SK-N-SH (cell line): Measurements from ENCODE around the gene NTRK3. TPM values are rescaled to one million over a fixed set of nuclear protein-coding genes. Genes with fewer than 3 reads are reported as not detected.

Source experiments
- CTCF ChIA-PET: fragments of 300-600, 350-600 bp; formaldehyde crosslinking; extraction: SDS; loops from one replicate; lab custom pipeline; 2021; lab: Yijun Ruan, JAX
- POLR2A ChIA-PET: fragments of 350-600 bp; sonication (Branson Sonifier 250); formaldehyde crosslinking; extraction: SDS; loops from one replicate; lab custom pipeline; 2020; ENCODE audit warnings: antibody characterized with exemption, inconsistent platforms; lab: Yijun Ruan, JAX
- DNase-seq: peaks from one replicate; pipeline ENCODE4 v3.0.0; 2012
- H2AFZ ChIP-seq: fragments of 200-600 bp; sonication (generic); 2 replicates; pipeline ENCODE4 v1.8.1; 2016; ENCODE audit warnings: antibody characterized with exemption, mild to moderate bottlenecking, low read depth
- H3F3A ChIP-seq: fragments of 200-600 bp; sonication (generic); replicated peaks from 2 replicates; pipeline ENCODE3; 2016; ENCODE audit warnings: antibody characterized with exemption, mild to moderate bottlenecking; ENCODE audit not compliant: insufficient read depth
- H3K27ac ChIP-seq, 2 experiments: fragments of 200-500 bp in 1 of 2; fragments of 200-600 bp in 1 of 2; sonication (Bioruptor generic) in 1 of 2; sonication (generic), shearing (Covaris generic) in 1 of 2; 2 replicates each; pipeline versions ENCODE4 v1.5.1 to v1.6.1; 2014 to 2016; ENCODE audit warnings: low read depth in 2 of 2, inconsistent platforms in 1 of 2, low read length in 1 of 2, mild to moderate bottlenecking in 1 of 2, mixed read lengths in 1 of 2
- H3K27me3 ChIP-seq: fragments of 200-600 bp; sonication (generic), shearing (Covaris generic); 2 replicates; pipeline ENCODE4 v1.6.1; 2016; ENCODE audit warnings: mixed run types; ENCODE audit not compliant: insufficient read depth
- H3K36me3 ChIP-seq, 2 experiments: fragments of 200-500 bp in 1 of 2; fragments of 200-600 bp in 1 of 2; sonication (Bioruptor generic) in 1 of 2; sonication (generic) in 1 of 2; replicated peaks in 1 of 2; 2 replicates each; pipeline versions ENCODE3 to v1.5.1; 2014 to 2016; ENCODE audit warnings: low read length in 1 of 2, mild to moderate bottlenecking in 1 of 2; ENCODE audit not compliant: insufficient read depth in 2 of 2, control insufficient read depth in 1 of 2
- H3K4me1 ChIP-seq, 2 experiments: fragments of 200-500 bp in 1 of 2; fragments of 200-600 bp in 1 of 2; sonication (Bioruptor generic) in 1 of 2; sonication (generic), shearing (Covaris generic) in 1 of 2; 2 replicates each; pipeline versions ENCODE4 v1.5.1 to v1.6.1; 2014 to 2016; ENCODE audit warnings: low read depth in 1 of 2, low read length in 1 of 2, mixed run types in 1 of 2; ENCODE audit not compliant: insufficient read depth in 2 of 2, control insufficient read depth in 1 of 2
- H3K4me2 ChIP-seq: fragments of 200-600 bp; sonication (generic), shearing (Covaris generic); 2 replicates; pipeline ENCODE4 v1.6.1; 2017; ENCODE audit warnings: mixed run types
- H3K4me3 ChIP-seq, 2 experiments: fragments of 200-500 bp in 1 of 2; fragments of 200-600 bp in 1 of 2; sonication (Bioruptor generic) in 1 of 2; sonication (generic), shearing (Covaris generic) in 1 of 2; 2 replicates each; pipeline versions ENCODE4 v1.5.1 to v1.8.1; 2014 to 2016; ENCODE audit warnings: low read depth in 2 of 2, inconsistent platforms in 1 of 2, low read length in 1 of 2, mild to moderate bottlenecking in 1 of 2, mixed read lengths in 1 of 2, moderate library complexity in 1 of 2
- H3K79me2 ChIP-seq: fragments of 200-600 bp; sonication (generic); 2 replicates; pipeline ENCODE4 v1.8.1; 2017; ENCODE audit warnings: mild to moderate bottlenecking; ENCODE audit not compliant: insufficient read depth
- H3K9ac ChIP-seq: fragments of 200-600 bp; sonication (generic); 2 replicates; pipeline ENCODE4 v1.6.1; 2017; ENCODE audit warnings: mixed run types
- H3K9me2 ChIP-seq: fragments of 200-600 bp; sonication (generic); 2 replicates; pipeline ENCODE4 v1.6.1; 2017; ENCODE audit warnings: mixed run types
- H3K9me3 ChIP-seq: fragments of 200-600 bp; sonication (generic); 2 replicates; pipeline ENCODE4 v1.6.1; 2017; ENCODE audit warnings: mixed run types, mild to moderate bottlenecking, moderate library complexity
- H4K20me1 ChIP-seq: fragments of 200-600 bp; sonication (generic); 2 replicates; pipeline ENCODE4 v1.6.1; 2017; ENCODE audit warnings: mild to moderate bottlenecking, mixed run types; ENCODE audit not compliant: insufficient read depth
- ELF1 ChIP-seq: IDR thresholded peaks from 2 replicates; pipeline ENCODE4 v1.4.0; 2012
- EP300 ChIP-seq, 2 experiments: IDR thresholded peaks; 2 replicates each; pipeline versions ENCODE4 v1.4.0 to v1.6.1; 2012; ENCODE audit warnings: borderline replicate concordance in 1 of 2, low read depth in 1 of 2, low read length in 1 of 2
- EZH2phosphoT487 ChIP-seq: fragments of 200-600 bp; sonication (generic); IDR thresholded peaks from 2 replicates; pipeline ENCODE4 v1.6.1; 2017; ENCODE audit warnings: low read depth, mixed run types, mild to moderate bottlenecking, antibody characterized with exemption, moderate library complexity, borderline replicate concordance
- GATA2 ChIP-seq: sonication (generic); formaldehyde crosslinking; IDR thresholded peaks from 2 replicates; pipeline ENCODE4 v1.5.0; 2020; ENCODE audit warnings: mild to moderate bottlenecking, missing genetic modification reagents
- IRF3 ChIP-seq: fragments of 150-350 bp; IDR thresholded peaks from 2 replicates; pipeline ENCODE4 v1.6.1; 2016; ENCODE audit warnings: mild to moderate bottlenecking, low read depth, low read length
- JUND ChIP-seq: IDR thresholded peaks from 2 replicates; pipeline ENCODE4 v1.4.0; 2012
- MAX ChIP-seq: IDR thresholded peaks from 2 replicates; pipeline ENCODE4 v1.4.0; 2012; ENCODE audit warnings: low read depth
- MEF2A ChIP-seq: IDR thresholded peaks from 2 replicates; pipeline ENCODE4 v1.4.0; 2012; ENCODE audit warnings: low read depth, borderline replicate concordance
- MXI1 ChIP-seq: IDR thresholded peaks from 2 replicates; pipeline ENCODE4 v1.6.1; 2012; ENCODE audit warnings: mild to moderate bottlenecking, low read depth, low read length, improper control_type of control experiment
- NFIC ChIP-seq: IDR thresholded peaks from 2 replicates; pipeline ENCODE4 v1.4.0; 2012; ENCODE audit warnings: borderline replicate concordance
- POLR2AphosphoS5 ChIP-seq: IDR thresholded peaks from 2 replicates; pipeline ENCODE4 v1.6.1; 2012; ENCODE audit warnings: low read depth, low read length
- RAD21 ChIP-seq: IDR thresholded peaks from 2 replicates; pipeline ENCODE4 v1.6.1; 2012; ENCODE audit warnings: mild to moderate bottlenecking, low read length
- RCOR1 ChIP-seq: fragments of 150-350 bp; IDR thresholded peaks from 2 replicates; pipeline ENCODE4 v1.6.1; 2017; ENCODE audit warnings: antibody characterized with exemption, low read length
- RFX5 ChIP-seq: IDR thresholded peaks from 2 replicates; pipeline ENCODE4 v1.6.1; 2012; ENCODE audit warnings: mild to moderate bottlenecking, improper control_type of control experiment, low read length
- RXRA ChIP-seq: IDR thresholded peaks from 2 replicates; pipeline ENCODE4 v1.4.0; 2012; ENCODE audit warnings: low read depth, mild to moderate bottlenecking, borderline replicate concordance
- SIN3A ChIP-seq: IDR thresholded peaks from 2 replicates; pipeline ENCODE4 v1.6.1; 2012; ENCODE audit warnings: low read depth, mild to moderate bottlenecking, low read length, moderate library complexity, borderline replicate concordance
- SMC3 ChIP-seq: IDR thresholded peaks from 2 replicates; pipeline ENCODE4 v1.6.1; 2012; ENCODE audit warnings: low read depth, low read length, improper control_type of control experiment
- TAF1 ChIP-seq: IDR thresholded peaks from 2 replicates; pipeline ENCODE4 v1.6.1; 2012; ENCODE audit warnings: low read depth, mild to moderate bottlenecking, low read length, moderate library complexity, borderline replicate concordance
- TCF12 ChIP-seq: IDR thresholded peaks from 2 replicates; pipeline ENCODE4 v1.4.0; 2012
- TEAD4 ChIP-seq: IDR thresholded peaks from 2 replicates; pipeline ENCODE4 v1.4.0; 2012; ENCODE audit warnings: mild to moderate bottlenecking, borderline replicate concordance; ENCODE audit not compliant: insufficient read depth
- USF1 ChIP-seq: IDR thresholded peaks from 2 replicates; pipeline ENCODE4 v1.4.0; 2012; ENCODE audit warnings: low read depth, borderline replicate concordance
- ZBTB33 ChIP-seq: IDR thresholded peaks from 2 replicates; pipeline ENCODE4 v1.4.0; 2012; ENCODE audit warnings: low read depth, borderline replicate concordance
- WGBS: methylation state at CpG from one replicate; pipeline ENCODE4 v1.1.6; 2017; ENCODE audit warnings: low lambda C conversion rate; 5-methylcytosine and 5-hydroxymethylcytosine counted together
- polyA plus RNA-seq, 3 experiments: library from polyadenylated mRNA; depleted of rRNA; stranded (reverse); fragments of >200 nt; gene quantifications; 2 replicates each; pipeline ENCODE4 v1.2.3, GENCODE V29; 2012

The NTRK3 gene
- polyA plus RNA-seq, 1 of the 3 experiments (the other 2 are of a cell fraction): 2.6 TPM

- no peak for DNase-seq
- no peaks in the 10 kb centered on the region for H3K79me2 ChIP-seq
- H3K4me3 ChIP-seq: no peak overlapping the region
- H3K4me1 ChIP-seq: peaks cover 0 to 9% of the 10 kb centered on the region in 2 experiments; a peak in 1 of 4 replicates
- H2AFZ ChIP-seq: no peak overlapping the region
- no peak overlapping the region for H3K4me2 ChIP-seq
- H3K9ac ChIP-seq: no peak overlapping the region
- H3F3A ChIP-seq: no peaks in the 10 kb centered on the region
- CTCF ChIA-PET: interaction anchor here (0.6 to 1.5 kb wide), 2 partner anchors 46 to 813 kb away, joined by 3 read pairs; no protein-coding TSS in a partner anchor
- no peak overlapping the region for H3K27ac ChIP-seq
- no peaks in the 10 kb centered on the region for H3K9me3 ChIP-seq
- H3K9me2 ChIP-seq: no peaks in the 10 kb centered on the region
- H3K27me3 ChIP-seq: no peaks in the 10 kb centered on the region
- POLR2A ChIA-PET: no interaction called here
- no peaks in the 10 kb centered on the region for H3K36me3 ChIP-seq
- H4K20me1 ChIP-seq: no peaks in the 10 kb centered on the region
- TF ChIP-seq RCOR1 (no peak), NFIC (no peak), EZH2phosphoT487 (no peak), EP300 (IDR thresholded peaks at IDR 0.05; ENCODE audit: borderline replicate concordance in 1 of 2, low read depth in 1 of 2, low read length in 1 of 2) (no peak), SMC3 (no peak), RXRA (no peak), ZBTB33 (no peak), SIN3A (no peak), USF1 (no peak), GATA2 (CRISPR knock-in tag) (no peak), MXI1 (no peak), TCF12 (no peak), TAF1 (no peak), IRF3 (no peak), ELF1 (no peak)
- TF ChIP-seq, all 33 proteins: peak for 0
Measured at GRCh38 chr15:88196961-88197360, 59.6 kb downstream of the NTRK3 start.

GRCh38 chr15:88194162-88194561 lies 62.4 kb downstream of the NTRK3 start:
- ChIA-PET CTCF (interaction anchor here (1.3 to 5.1 kb wide), 3 partner anchors 14 to 51 kb away, joined by 5 to 32 read pairs (median 7); no protein-coding TSS in a partner anchor), POLR2A (no interaction called here)
- 37% methylated on average over 4 of the region's 4 CpGs for WGBS
- no peak overlapping the region for H3K27ac ChIP-seq
- H3K36me3 ChIP-seq: no peaks in the 10 kb centered on the region
- no peak overlapping the region for H3K4me2 ChIP-seq
- no peak overlapping the region for H3K4me3 ChIP-seq
- peaks cover 0 to 17% of the 10 kb centered on the region in 2 experiments; a peak in 1 of 4 replicates for H3K4me1 ChIP-seq
- TF ChIP-seq RAD21 (no peak), JUND (no peak), POLR2AphosphoS5 (no peak), TEAD4 (no peak), SIN3A (no peak), GATA2 (CRISPR knock-in tag) (no peak), RCOR1 (no peak), MAX (no peak), ELF1 (no peak), RFX5 (no peak), MEF2A (no peak), EP300 (IDR thresholded peaks at IDR 0.05; ENCODE audit: borderline replicate concordance in 1 of 2, low read depth in 1 of 2, low read length in 1 of 2) (no peak)
- H3K9ac ChIP-seq: no peak overlapping the region
- no peaks in the 10 kb centered on the region for H3F3A ChIP-seq
- no peaks in the 10 kb centered on the region for H3K79me2 ChIP-seq
- no peaks in the 10 kb centered on the region for H4K20me1 ChIP-seq
- H3K9me2 ChIP-seq: no peaks in the 10 kb centered on the region
- DNase-seq: no peak
- H3K27me3 ChIP-seq: no peaks in the 10 kb centered on the region
- no peaks in the 10 kb centered on the region for H3K9me3 ChIP-seq
- no peak overlapping the region for H2AFZ ChIP-seq
